Measurements from ENCODE around the gene RHOC. TPM values are rescaled to one million over a fixed set of nuclear protein-coding genes. Genes with fewer than 3 reads are reported as not detected.
"Not testable (repeated sequence)": the region's sequence is repeated elsewhere in the genome, so short reads cannot be mapped to it uniquely, and the experiment has no call there.

RHOC gene
- total and polyA plus RNA-seq, 4 experiments from 2014 or later = 6.1 to 26.4 (median 12.4) TPM

DNA sequence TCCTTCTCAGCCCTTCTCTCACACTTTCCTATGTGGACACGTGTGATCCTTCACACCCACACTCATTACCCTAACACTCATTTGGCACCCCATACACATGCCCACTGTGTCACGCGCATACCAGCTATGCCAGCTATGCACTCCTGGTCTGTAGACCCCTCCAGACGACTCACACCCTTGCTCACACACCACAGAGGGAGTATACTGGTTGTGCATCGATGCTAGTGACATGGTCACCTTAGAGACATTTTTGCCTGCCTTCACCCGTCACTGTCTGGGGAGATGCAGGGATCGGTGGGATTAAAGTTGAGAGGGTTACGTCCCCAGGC, 16.5 kb upstream of the RHOC start:
- Mint-ChIP-seq H3K27me3 (peaks cover 7 to 8% of the 10 kb centered on the region in 2 donors), H3K9me3 (no peaks in the 10 kb centered on the region), H3K27ac (peak overlapping the region in 3 of 7 donors; percentile 29 to 34 (median 31)), H3K36me3 (no peaks in the 10 kb centered on the region), H3K4me3 (peak overlapping the region in 3 of 8 donors; percentile 17 to 74 (median 62)), H3K4me1 (peaks cover 6 to 16% (median 12%) of the 10 kb centered on the region in 4 donors)
- H3K9me3 ChIP-seq (ENCODE audit: control insufficient read depth in 1 of 2, low read length in 2 of 2) = no peaks in the 10 kb centered on the region
- ChIA-PET POLR2A (ENCODE audit: partially characterized antibody) (no interaction called here), CTCF (ENCODE audit: partially characterized antibody) (interaction anchor here (0.5 to 1.7 kb wide), 2 partner anchors 8 to 83 kb away, joined by 3 to 4 read pairs; partner anchors contain the start of gene PPM1J)
- no peak overlapping the region for H3K4me3 ChIP-seq (ENCODE audit: low read length in 2 of 2)
- no peak overlapping the region for H3K27ac ChIP-seq (ENCODE audit: low read depth, low read length)
- no peak for DNase-seq
- intact Hi-C loops (cut with micrococcal nuclease) = no loop called here
- no peaks in the 10 kb centered on the region for H3K36me3 ChIP-seq (ENCODE audit: insufficient read depth, low read length)
- peaks cover 8% of the 10 kb centered on the region for H3K27me3 ChIP-seq (ENCODE audit: insufficient read depth, low read length)
- H3K4me1 ChIP-seq (ENCODE audit: insufficient read depth, low read length) = peaks cover 5% of the 10 kb centered on the region

GRCh38 chr1:112722601-112723510, 15.9 kb upstream of the RHOC start:
- no peak for DNase-seq
- intact Hi-C loops (cut with micrococcal nuclease) = no loop called here
- peaks cover 7% of the 10 kb centered on the region in 2 donors for H3K27me3 Mint-ChIP-seq
- CTCF ChIA-PET (ENCODE audit: partially characterized antibody) = interaction anchor here (1.0 to 1.7 kb wide), 4 partner anchors 8 to 346 kb away, joined by 3 to 4 read pairs (median 3); partner anchors contain the start of gene PPM1J
- Histone ChIP-seq H3K4me3 (ENCODE audit: low read length in 2 of 2) (no peak overlapping the region), H3K4me1 (ENCODE audit: insufficient read depth, low read length) (peaks cover 5% of the 10 kb centered on the region), H3K36me3 (ENCODE audit: insufficient read depth, low read length) (no peaks in the 10 kb centered on the region), H3K27me3 (ENCODE audit: insufficient read depth, low read length) (peaks cover 8% of the 10 kb centered on the region), H3K9me3 (ENCODE audit: control insufficient read depth in 1 of 2, low read length in 2 of 2) (no peaks in the 10 kb centered on the region), H3K27ac (ENCODE audit: low read depth, low read length) (no peak overlapping the region)
- H3K27ac Mint-ChIP-seq = peak overlapping the region in 4 of 7 donors; percentile 24 to 59 (median 32)
- H3K9me3 Mint-ChIP-seq = no peaks in the 10 kb centered on the region
- no peaks in the 10 kb centered on the region for H3K36me3 Mint-ChIP-seq
- peak overlapping the region in 4 of 8 donors; percentile 17 to 74 (median 68) for H3K4me3 Mint-ChIP-seq
- POLR2A ChIA-PET (ENCODE audit: partially characterized antibody) = no interaction called here
- H3K4me1 Mint-ChIP-seq = peaks cover 6 to 20% (median 14%) of the 10 kb centered on the region in 4 donors

- H3K4me1 ChIP-seq (ENCODE audit: insufficient read depth, low read length) = peaks cover 5% of the 10 kb centered on the region
- no peaks in the 10 kb centered on the region for H3K9me3 Mint-ChIP-seq
- H3K4me3 Mint-ChIP-seq = no peak overlapping the region
- H3K27ac ChIP-seq (ENCODE audit: low read depth, low read length) = no peak overlapping the region
- intact Hi-C loops (cut with micrococcal nuclease) = no loop called here
- no peak overlapping the region for H3K4me3 ChIP-seq (ENCODE audit: low read length in 2 of 2)
- peaks cover 6 to 20% (median 14%) of the 10 kb centered on the region in 4 donors for H3K4me1 Mint-ChIP-seq
- H3K27ac Mint-ChIP-seq = peak overlapping the region in 1 of 7 donors; percentile 59
- ChIA-PET CTCF (ENCODE audit: partially characterized antibody) (interaction anchor here (1.0 to 1.6 kb wide), 5 partner anchors 14 to 347 kb away, joined by 3 to 4 read pairs (median 3); no protein-coding TSS in a partner anchor), POLR2A (ENCODE audit: partially characterized antibody) (no interaction called here)
- DNase-seq = no peak
- H3K27me3 Mint-ChIP-seq = peaks cover 7% of the 10 kb centered on the region in 2 donors
- no peaks in the 10 kb centered on the region for H3K36me3 ChIP-seq (ENCODE audit: insufficient read depth, low read length)
- peaks cover 8% of the 10 kb centered on the region for H3K27me3 ChIP-seq (ENCODE audit: insufficient read depth, low read length)
- H3K36me3 Mint-ChIP-seq = no peaks in the 10 kb centered on the region
- no peaks in the 10 kb centered on the region for H3K9me3 ChIP-seq (ENCODE audit: control insufficient read depth in 1 of 2, low read length in 2 of 2)
These were observed 15.1 kb upstream of the RHOC start for GRCh38 chr1:112721966-112722524.

- intact Hi-C loops (cut with micrococcal nuclease); H3K9me3 ChIP-seq (ENCODE audit: control insufficient read depth in 1 of 2, low read length in 2 of 2); H3K4me3 ChIP-seq (ENCODE audit: low read length in 2 of 2); H3K9me3 Mint-ChIP-seq; H3K4me3 Mint-ChIP-seq; DNase-seq; H3K36me3 Mint-ChIP-seq; H3K36me3 ChIP-seq (ENCODE audit: insufficient read depth, low read length); H3K4me1 ChIP-seq (ENCODE audit: insufficient read depth, low read length); H3K27me3 ChIP-seq (ENCODE audit: insufficient read depth, low read length); H3K27ac Mint-ChIP-seq; POLR2A ChIA-PET (ENCODE audit: partially characterized antibody); H3K27me3 Mint-ChIP-seq; H3K27ac ChIP-seq (ENCODE audit: low read depth, low read length): not testable (repeated sequence)
- CTCF ChIA-PET (ENCODE audit: partially characterized antibody) = interaction anchor here (0.8 to 6.8 kb wide), 8 partner anchors 9 to 391 kb away, joined by 3 to 66 read pairs (median 4); partner anchors contain the start of genes LRIG2 and RHOC
- peaks cover 6 to 24% (median 16%) of the 10 kb centered on the region in 4 donors for H3K4me1 Mint-ChIP-seq
These were observed 14.4 kb upstream of the RHOC start for GRCh38 chr1:112721294-112721693.

DNA sequence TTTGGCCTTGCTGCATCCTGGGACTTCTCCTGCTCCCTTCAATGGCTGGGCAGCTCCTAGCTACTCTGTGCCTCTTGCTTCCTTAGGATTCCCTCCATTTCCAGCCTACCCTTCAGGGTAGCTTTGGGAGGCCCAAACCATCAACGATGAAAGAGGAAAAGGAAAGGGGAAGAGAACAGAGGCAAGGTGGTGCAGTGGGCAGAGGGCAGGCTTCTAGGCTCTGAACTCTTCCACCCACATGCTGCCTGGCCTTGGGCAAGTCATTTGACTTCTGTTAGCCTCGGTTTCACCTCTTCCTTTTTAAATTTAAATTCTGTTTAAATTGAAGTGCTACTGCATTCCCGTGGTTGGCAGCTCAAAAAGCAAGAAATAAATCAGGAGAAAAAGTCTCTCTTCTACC, 13.9 kb upstream of the RHOC start:
- Mint-ChIP-seq H3K4me1 (peaks cover 10 to 29% (median 21%) of the 10 kb centered on the region in 4 donors), H3K27me3 (peaks cover 7% of the 10 kb centered on the region in 2 donors), H3K9me3 (no peaks in the 10 kb centered on the region), H3K36me3 (no peaks in the 10 kb centered on the region), H3K4me3 (no peak overlapping the region), H3K27ac (no peak overlapping the region)
- Histone ChIP-seq H3K9me3 (ENCODE audit: control insufficient read depth in 1 of 2, low read length in 2 of 2) (no peaks in the 10 kb centered on the region), H3K4me1 (ENCODE audit: insufficient read depth, low read length) (peaks cover 11% of the 10 kb centered on the region), H3K4me3 (ENCODE audit: low read length in 2 of 2) (no peak overlapping the region), H3K27ac (ENCODE audit: low read depth, low read length) (no peak overlapping the region), H3K27me3 (ENCODE audit: insufficient read depth, low read length) (peaks cover 8% of the 10 kb centered on the region), H3K36me3 (ENCODE audit: insufficient read depth, low read length) (no peaks in the 10 kb centered on the region)
- intact Hi-C loops (cut with micrococcal nuclease) = no loop called here
- CTCF ChIA-PET (ENCODE audit: partially characterized antibody) = interaction anchor here (0.8 to 6.8 kb wide), 8 partner anchors 9 to 391 kb away, joined by 3 to 66 read pairs (median 4); partner anchors contain the start of genes LRIG2 and RHOC
- POLR2A ChIA-PET (ENCODE audit: partially characterized antibody) = no interaction called here
- no peak for DNase-seq

DNA sequence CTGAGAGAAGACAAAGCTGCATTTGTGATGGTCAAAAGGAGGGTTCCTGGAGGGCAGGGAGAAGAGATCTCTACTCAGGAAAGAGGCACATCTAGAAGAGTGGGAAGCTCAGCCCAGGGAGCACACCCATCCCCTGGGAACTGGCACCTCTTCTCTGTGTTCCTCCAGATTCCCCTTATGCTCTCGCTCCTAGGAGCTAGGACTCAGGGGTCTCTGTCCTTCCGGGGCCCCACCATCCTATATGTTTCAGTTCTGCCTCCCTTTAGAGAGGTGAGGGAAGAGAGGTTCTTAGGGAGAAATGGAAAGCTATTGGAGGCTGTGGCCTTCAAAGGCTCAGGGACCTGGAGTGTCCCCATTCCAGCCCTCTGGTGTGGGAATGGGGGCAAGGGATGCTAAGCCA, 12.8 kb upstream of the RHOC start:
- H3K9me3 ChIP-seq (ENCODE audit: control insufficient read depth in 1 of 2, low read length in 2 of 2) = no peaks in the 10 kb centered on the region
- H3K4me3 Mint-ChIP-seq = no peak overlapping the region
- POLR2A ChIA-PET (ENCODE audit: partially characterized antibody) = no interaction called here
- CTCF ChIA-PET (ENCODE audit: partially characterized antibody) = interaction anchor here (0.9 to 6.8 kb wide), 10 partner anchors 8 to 353 kb away, joined by 3 to 66 read pairs (median 6); partner anchors contain the start of genes LRIG2 and RHOC
- intact Hi-C loops (cut with micrococcal nuclease) = loop anchor here (5.0 kb wide), 1 partner anchor 673 kb away; the partner anchor contains the start of gene MAGI3
- no peaks in the 10 kb centered on the region for H3K36me3 ChIP-seq (ENCODE audit: insufficient read depth, low read length)
- H3K4me3 ChIP-seq (ENCODE audit: low read length in 2 of 2) = no peak overlapping the region
- H3K4me1 Mint-ChIP-seq = peaks cover 13 to 35% (median 23%) of the 10 kb centered on the region in 4 donors
- DNase-seq = no peak
- H3K27ac ChIP-seq (ENCODE audit: low read depth, low read length) = no peak overlapping the region
- H3K4me1 ChIP-seq (ENCODE audit: insufficient read depth, low read length) = peaks cover 17% of the 10 kb centered on the region
- no peak overlapping the region for H3K27ac Mint-ChIP-seq
- H3K9me3 Mint-ChIP-seq = no peaks in the 10 kb centered on the region
- H3K27me3 Mint-ChIP-seq = peaks cover 7% of the 10 kb centered on the region in 2 donors
- H3K27me3 ChIP-seq (ENCODE audit: insufficient read depth, low read length) = peaks cover 8% of the 10 kb centered on the region
- no peaks in the 10 kb centered on the region for H3K36me3 Mint-ChIP-seq

All from CD4-positive, alpha-beta memory T cell (primary cell).